Measurements from ENCODE around the gene HMG20A. TPM values are rescaled to one million over a fixed set of nuclear protein-coding genes. Genes with fewer than 3 reads are reported as not detected.

Gene HMG20A
- total and polyA plus RNA-seq, 2 experiments from 2014 or later, result 17.8 to 57.8 TPM

GRCh38 chr15:77468896-77469295 lies 48.2 kb downstream of the HMG20A start (continued):
- TF ChIP-seq, protein P1, sequence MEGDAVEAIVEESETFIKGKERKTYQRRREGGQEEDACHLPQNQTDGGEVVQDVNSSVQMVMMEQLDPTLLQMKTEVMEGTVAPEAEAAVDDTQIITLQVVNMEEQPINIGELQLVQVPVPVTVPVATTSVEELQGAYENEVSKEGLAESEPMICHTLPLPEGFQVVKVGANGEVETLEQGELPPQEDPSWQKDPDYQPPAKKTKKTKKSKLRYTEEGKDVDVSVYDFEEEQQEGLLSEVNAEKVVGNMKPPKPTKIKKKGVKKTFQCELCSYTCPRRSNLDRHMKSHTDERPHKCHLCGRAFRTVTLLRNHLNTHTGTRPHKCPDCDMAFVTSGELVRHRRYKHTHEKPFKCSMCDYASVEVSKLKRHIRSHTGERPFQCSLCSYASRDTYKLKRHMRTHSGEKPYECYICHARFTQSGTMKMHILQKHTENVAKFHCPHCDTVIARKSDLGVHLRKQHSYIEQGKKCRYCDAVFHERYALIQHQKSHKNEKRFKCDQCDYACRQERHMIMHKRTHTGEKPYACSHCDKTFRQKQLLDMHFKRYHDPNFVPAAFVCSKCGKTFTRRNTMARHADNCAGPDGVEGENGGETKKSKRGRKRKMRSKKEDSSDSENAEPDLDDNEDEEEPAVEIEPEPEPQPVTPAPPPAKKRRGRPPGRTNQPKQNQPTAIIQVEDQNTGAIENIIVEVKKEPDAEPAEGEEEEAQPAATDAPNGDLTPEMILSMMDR (conservative IDR thresholded peaks at IDR 0.05; ENCODE audit: low read depth in 2 of 2), result no peak
- no peak for TF ChIP-seq ZNF331 (CRISPR knock-in tag; IDR thresholded peaks at IDR 0.05; ENCODE audit: low read depth)

DNA sequence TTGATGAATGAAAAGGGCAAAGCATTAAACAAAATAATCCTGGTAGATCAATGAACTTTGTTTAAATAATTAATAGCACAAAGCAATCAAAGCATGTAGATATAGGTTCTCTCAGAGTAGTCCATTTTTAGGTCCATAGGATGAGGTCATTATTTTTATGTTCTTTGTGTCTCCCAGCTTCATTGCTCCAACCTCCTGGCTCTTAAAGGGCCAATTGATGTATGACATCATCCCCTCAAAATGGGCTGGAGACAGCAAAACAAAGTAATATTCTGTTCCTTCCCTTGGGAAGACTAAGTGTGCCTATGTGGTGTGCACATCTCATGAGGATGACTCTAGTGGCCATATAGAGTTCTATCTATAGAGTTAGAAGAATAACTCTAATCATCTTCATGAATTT lies 49.5 kb downstream of the HMG20A start:
- no peak overlapping the region for H3K27ac Mint-ChIP-seq
- no peak overlapping the region for H3K4me3 ChIP-seq
- H4K20me1 ChIP-seq (replicated peaks; ENCODE audit: insufficient read depth), result no peaks in the 10 kb centered on the region
- H3K4me1 Mint-ChIP-seq, result peaks cover 38% of the 10 kb centered on the region
- H3K4me2 ChIP-seq, result no peak overlapping the region
- H3K4me1 ChIP-seq (ENCODE audit: insufficient read depth), result peaks cover 35% of the 10 kb centered on the region
- H3K27me3 ChIP-seq (ENCODE audit: insufficient read depth), result no peaks in the 10 kb centered on the region
- H3K9me3 Mint-ChIP-seq, result no peaks in the 10 kb centered on the region; the same call in 2 of the 3 replicates
- H3K36me3 Mint-ChIP-seq (ENCODE audit: low read depth), result peaks cover 32% of the 10 kb centered on the region; the same call in 2 of the 3 replicates
- H3K79me2 ChIP-seq (replicated peaks; ENCODE audit: insufficient read depth), result no peaks in the 10 kb centered on the region
- TF ChIP-seq STAT1 (IDR thresholded peaks at IDR 0.05; ENCODE audit: unreplicated experiment), result no peak
- TF ChIP-seq EZH2 (IDR thresholded peaks at IDR 0.05; ENCODE audit: low read depth, unreplicated experiment), result no peak
- no peak for TF ChIP-seq EZH2phosphoT487 (IDR thresholded peaks at IDR 0.05; ENCODE audit: unreplicated experiment)
- TF ChIP-seq, protein P2, sequence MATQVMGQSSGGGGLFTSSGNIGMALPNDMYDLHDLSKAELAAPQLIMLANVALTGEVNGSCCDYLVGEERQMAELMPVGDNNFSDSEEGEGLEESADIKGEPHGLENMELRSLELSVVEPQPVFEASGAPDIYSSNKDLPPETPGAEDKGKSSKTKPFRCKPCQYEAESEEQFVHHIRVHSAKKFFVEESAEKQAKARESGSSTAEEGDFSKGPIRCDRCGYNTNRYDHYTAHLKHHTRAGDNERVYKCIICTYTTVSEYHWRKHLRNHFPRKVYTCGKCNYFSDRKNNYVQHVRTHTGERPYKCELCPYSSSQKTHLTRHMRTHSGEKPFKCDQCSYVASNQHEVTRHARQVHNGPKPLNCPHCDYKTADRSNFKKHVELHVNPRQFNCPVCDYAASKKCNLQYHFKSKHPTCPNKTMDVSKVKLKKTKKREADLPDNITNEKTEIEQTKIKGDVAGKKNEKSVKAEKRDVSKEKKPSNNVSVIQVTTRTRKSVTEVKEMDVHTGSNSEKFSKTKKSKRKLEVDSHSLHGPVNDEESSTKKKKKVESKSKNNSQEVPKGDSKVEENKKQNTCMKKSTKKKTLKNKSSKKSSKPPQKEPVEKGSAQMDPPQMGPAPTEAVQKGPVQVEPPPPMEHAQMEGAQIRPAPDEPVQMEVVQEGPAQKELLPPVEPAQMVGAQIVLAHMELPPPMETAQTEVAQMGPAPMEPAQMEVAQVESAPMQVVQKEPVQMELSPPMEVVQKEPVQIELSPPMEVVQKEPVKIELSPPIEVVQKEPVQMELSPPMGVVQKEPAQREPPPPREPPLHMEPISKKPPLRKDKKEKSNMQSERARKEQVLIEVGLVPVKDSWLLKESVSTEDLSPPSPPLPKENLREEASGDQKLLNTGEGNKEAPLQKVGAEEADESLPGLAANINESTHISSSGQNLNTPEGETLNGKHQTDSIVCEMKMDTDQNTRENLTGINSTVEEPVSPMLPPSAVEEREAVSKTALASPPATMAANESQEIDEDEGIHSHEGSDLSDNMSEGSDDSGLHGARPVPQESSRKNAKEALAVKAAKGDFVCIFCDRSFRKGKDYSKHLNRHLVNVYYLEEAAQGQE (IDR thresholded peaks at IDR 0.05; ENCODE audit: unreplicated experiment), result no peak
- TF ChIP-seq POLR2AphosphoS5 (IDR thresholded peaks at IDR 0.05; ENCODE audit: low read depth), result no peak
- TF ChIP-seq CREB1 (CRISPR knock-in tag; IDR thresholded peaks at IDR 0.05; ENCODE audit: low read depth), result no peak
- no peak for TF ChIP-seq NANOG (IDR thresholded peaks at IDR 0.05; ENCODE audit: borderline replicate concordance)
- TF ChIP-seq ZNF331 (CRISPR knock-in tag; IDR thresholded peaks at IDR 0.05; ENCODE audit: low read depth), result no peak
- no peak for TF ChIP-seq ZNF462 (CRISPR knock-in tag; IDR thresholded peaks at IDR 0.05)
- H2AFZ ChIP-seq, result no peak overlapping the region
- H3K36me3 ChIP-seq (ENCODE audit: insufficient read depth), result peaks cover 5% of the 10 kb centered on the region; the same call in 1 of the 2 replicates
- ATAC-seq (no peak), DNase-seq (ENCODE audit: low spot score) (no peak)
- no peak overlapping the region for H3K4me3 Mint-ChIP-seq
- H3K9me2 ChIP-seq (ENCODE audit: insufficient read depth), result no peaks in the 10 kb centered on the region
- H3F3A ChIP-seq (replicated peaks; ENCODE audit: low read depth), result peaks cover 5% of the 10 kb centered on the region; the same call in 1 of the 2 replicates
- no peak overlapping the region for H3K27ac ChIP-seq (ENCODE audit: low read depth)
- no peaks in the 10 kb centered on the region for H3K27me3 Mint-ChIP-seq (ENCODE audit: insufficient read depth, low read depth, poor library complexity)

All from GM23338 (cell line).